Measurements from ENCODE around the gene CDYL.

CDYL gene

DNA sequence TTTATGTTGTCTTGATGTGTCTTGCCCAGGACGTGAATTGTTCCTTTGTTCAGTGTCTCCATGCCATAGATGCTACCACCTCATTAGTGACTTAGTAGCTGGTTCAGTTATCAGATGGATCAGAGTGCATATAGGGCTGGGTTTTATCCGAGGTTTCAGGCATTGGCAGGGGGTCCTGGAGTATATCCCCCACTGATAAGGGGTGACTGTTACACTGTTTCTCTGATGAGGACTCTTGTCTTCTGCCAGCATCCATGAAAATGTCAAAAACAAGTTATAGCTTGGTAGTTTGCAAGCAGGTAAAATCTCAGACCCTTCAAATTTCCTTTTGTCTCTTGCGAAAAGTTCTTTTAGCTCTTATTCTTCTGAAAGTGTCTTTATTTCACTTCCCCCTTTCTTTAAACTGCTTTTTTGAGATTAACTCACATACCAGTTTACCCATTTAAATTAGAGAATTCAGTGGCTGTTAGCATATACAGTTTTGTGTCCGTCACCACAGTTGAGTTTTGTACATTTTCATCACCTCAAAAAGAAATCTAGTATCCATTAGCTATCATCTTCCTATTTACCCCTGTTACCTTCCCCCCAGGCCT lies 109.2 kb downstream of the CDYL start:
- no peak for DNase-seq

DNA sequence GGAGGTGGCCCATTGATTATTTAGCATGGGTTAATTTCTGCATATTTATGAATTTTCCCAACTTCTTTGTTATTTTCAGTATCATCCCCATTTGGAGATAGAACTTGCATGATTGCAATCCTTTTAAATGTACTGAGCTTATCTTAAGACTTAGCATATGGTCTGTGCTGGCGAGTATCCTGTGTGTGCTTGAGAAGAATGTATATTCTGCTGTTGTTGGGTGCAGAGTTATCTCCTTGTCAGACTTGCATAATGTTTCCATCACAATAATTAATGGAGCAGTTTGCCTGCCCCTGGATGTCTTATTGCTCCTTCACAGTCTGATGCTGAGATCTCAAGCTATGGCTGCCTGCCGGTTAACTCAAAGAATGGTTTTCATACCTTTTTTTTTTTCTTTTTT lies 112.6 kb downstream of the CDYL start:
- DNase-seq: no peak

DNA sequence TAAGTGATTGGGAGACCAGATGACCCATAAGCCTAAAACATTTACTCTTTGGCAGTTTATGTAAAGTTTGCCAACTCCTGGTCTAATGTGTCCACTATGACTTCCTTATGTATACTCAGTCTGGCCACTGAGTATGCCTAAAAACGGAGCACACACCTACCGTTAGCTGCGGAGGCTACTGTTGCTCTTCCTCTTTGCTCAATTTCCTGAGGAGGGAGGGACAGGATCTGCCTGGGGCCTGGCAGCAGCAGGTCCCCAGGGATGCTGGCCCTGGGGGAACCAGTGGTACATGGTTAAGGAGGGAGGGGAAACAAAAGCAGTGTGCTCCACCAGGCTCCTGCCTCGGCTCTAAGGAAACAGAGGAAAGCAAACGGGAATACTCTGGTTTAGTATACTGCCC lies 113.5 kb downstream of the CDYL start:
- no peak for DNase-seq

DNA sequence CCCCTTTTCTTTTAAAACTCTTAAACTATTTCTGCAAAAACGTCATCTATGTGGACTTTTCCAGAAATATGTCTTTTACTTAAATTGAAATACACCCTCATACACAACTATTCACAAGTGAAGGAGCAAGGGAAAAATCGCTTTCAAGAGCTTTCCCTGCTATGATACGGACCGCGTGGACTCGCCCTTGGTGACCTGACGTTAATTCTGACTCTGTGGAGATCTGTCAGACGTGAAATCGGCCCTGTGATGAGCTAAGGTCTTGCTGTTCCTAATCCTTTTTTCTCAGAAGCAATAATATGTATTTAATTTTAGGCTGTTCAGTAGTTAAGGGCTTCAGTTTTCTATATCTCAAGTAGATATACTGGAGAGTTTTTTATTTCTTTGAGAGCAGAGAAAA lies 114.0 kb downstream of the CDYL start:
- no peak for DNase-seq

DNA sequence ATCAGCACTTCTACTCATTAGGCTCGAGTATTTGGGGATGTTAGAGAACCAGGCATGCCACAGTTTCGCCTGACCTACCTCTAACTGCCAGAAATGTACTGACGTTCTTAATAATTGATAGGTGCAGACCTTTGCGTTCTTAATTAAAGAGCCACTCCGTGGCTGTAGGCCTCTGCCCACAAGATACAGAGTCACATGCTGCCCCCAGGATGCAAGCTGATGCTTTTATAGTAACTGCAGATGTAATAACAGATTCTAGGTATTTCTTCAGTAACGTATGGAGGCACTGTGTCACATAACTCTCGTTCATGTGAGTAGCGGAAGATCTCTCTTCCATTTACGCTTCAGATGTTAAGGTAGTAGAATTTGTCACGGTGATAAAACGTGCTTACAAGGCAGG lies 114.4 kb downstream of the CDYL start:
- no peak for DNase-seq

DNA sequence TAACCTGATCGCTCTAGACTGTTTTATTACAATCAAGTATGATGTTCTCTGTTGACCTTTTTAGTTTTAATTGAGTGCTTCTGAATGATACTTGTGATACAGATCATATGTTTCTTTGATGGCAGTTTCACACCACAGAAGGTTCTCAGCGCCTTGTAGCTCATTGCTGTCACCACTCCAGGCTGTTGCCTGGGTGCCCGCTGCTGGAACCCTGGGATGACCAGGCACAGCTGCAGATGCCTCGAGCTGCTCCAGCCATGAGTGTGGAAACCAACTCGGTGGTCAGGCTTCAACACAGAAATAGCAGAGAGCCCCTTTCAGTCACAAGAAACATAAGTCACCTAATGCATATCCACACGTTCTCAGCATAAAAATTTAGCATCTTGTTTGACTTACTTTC lies 114.9 kb downstream of the CDYL start:
- DNase-seq: no peak

DNA sequence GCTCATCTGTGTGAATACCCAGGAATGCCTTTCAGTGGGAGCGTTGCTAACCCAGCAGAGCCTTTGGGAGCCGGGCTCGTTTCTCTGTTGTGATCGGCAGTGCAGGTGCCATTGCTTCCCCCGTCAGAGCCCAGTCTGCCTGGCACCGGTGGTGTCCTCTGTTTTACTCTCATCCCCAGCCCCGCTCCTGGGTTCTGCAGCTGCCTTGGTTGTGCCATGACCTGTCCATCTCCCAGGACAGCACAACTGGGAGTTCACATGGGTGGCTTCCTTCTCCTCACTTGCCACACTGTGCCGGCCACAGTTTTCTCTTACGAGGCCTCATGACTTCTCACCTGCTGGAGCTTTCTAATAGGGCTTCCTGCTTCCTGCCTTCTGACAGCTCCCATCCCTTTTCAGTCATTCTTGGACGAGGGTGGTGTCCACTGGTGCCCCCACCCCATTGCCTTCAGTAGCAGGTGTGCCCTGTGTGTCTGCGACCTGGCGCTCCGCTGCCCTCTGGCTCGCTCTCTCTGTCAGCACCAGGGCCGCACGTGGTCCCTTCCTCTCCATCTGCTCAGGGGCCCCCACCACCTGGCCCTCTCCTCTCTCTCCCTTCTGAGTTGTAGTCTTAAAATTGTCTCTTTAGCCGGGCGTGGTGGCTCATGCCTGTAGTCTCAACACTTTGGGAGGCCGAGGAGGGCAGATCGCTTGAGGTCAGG lies 116.7 kb downstream of the CDYL start:
- DNase-seq: no peak

DNA sequence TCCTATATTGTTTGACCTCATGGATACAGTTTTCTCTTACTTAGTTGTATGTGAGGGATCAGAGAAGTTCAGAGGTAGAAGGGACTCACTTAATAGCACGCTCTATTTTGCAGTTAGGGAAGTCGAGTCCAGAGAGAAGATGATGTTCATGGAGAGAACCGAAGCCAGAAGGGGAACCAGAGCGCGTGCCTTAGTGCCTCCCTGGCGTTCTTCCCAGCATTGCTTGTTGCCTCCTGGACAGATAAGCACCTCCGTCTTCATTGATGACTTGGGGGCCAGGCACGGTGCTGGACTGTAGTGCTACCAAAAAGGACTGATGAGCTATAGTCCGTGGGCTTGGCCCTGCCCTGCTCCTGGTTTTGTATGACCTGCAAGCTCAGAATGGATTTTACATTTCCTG lies 117.8 kb downstream of the CDYL start:
- DNase-seq: no peak

DNA sequence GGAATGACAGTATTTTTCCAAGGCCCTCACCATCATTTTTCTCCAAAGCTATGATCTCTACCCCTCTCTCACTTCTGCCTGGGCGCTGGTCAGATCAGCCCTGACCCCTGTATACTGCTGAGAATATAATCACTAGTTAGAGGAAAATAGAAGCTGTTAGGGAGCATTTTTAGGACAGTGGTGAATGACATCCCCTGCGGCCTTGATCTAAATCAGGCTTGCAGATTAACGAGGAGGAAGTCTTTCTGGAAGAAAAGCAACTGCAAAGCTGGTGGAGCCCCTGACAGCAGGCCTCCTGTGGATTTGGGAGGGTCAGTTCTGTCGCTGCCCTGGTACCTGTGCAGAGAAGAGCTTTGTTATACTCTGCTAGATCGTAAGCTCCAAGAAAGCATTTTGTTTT lies 119.8 kb downstream of the CDYL start:
- no peak for DNase-seq

DNA sequence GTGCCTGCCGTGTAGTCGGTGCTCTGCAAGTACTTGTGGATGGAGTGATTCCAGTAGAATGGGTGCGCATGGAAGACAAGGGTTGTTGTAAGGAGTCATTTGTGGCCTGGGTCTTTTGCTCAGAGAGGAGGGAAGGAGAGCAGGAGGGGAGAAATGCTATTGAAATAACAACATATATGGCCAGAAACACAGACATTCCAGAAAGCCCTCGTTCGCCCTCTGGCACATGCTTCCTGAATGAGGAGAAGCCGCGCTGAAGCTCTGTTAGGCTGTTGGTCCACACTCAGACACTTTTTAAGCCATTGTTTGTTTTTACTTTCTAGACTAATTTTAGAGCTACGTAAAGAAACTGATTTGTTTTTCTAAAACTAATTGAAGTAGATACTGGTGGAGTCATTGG lies 120.2 kb downstream of the CDYL start:
- no peak for DNase-seq

DNA sequence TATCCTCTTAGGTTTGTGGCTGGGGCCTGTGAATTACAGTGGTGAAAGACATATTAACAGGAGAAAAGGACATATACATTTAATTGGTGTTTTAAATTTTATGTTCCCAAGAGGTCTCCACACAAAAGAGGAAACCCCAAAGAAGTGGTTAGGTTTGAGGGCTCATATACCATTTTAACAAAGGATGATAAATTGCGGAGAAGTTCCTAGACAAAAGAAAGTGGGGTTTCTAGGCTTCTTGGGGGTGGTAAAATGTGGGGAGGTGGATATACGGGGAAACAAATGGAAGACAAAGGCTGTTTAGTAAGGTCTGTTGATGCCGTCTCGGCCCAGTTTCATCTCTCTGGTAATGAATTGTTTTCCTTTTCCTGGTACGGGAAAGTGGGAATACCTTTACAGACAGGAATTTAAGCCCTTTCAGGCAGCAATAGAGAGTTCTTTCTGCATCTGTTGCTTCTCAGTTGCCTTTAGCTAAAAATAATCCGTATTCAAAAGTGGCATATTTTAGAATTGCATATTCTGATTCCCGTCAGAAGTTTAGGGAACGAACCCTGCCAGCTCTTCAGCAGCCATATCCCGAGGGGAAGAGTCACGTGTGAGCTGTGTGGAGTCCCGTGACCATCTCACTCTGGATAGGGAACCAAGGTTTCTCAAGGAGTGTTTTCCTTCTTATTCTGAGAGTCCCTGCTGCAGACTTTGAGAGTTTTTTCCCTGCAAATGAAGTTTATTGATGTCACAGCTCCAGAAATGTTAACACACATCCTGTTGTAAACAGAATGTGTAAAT lies 123.2 kb downstream of the CDYL start:
- DNase-seq: no peak

DNA sequence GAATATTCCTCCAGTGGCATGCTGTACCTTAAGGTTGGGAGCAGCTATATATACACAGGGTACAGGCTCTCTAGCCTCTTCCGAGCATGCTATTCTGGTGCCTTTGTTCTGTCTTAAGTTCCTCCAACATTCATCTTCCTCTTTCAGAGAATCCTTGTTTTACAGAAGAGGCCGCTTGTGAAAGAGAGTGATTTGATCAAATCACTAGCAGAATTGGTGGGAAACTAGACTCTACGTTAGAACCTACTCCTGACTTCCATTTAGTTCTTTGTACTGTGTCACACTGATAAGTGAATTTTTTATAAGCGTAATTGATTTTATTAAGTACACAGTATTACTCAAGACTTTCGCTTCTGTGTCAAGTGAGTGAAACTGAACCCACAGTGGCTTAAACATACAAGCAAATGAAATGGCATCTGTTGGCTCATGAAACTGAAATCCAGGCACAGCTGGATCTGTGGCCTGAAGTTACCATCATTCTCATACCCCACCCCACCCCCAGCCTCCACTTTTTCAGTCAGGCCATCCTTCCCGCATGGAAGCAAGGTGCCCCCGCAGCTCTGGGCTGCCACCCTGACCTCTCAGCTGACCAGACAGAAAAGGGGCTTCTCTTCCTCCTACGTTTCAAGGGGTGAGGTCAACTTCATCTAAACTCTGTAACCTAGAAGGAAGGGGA lies 125.3 kb downstream of the CDYL start:
- peak; percentile 79 for DNase-seq

DNA sequence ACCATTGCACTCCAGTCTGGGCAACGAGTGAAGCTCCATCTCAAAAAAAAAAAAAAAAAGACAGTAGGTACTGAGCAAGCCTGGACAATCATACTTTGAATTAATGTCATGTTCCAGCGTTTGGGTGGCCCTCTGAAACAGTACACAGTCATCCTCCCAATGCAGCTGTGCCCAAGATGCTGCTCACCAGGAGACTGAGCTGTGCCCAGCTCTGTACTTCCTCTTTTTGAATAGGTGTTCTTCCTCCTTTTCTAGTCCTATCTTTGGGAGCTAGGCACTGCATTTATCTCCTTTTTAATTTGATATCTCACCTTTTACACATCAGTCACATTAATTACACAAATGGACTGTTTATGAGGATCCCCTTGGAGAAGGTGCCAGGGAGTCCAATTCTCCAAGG lies 126.2 kb downstream of the CDYL start:
- DNase-seq: no peak

DNA sequence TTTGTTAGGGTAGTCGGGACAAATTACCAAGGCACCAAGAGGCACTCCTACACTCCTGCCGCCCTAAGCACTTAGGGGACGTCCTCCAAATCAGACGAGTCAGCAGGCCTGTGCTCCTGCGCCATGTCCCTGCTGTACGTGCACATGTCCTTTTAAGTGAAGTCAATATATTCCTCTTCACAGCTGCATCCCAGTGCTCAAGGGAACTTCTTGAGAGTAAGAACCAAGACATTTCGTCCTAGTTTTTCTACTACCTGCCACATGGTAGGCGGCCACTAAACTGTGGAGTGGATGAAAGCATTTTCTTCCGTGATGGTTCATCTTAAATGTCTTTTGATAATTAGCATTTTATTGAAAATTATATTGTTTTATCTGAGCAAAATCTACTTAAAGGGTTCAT lies 126.9 kb downstream of the CDYL start:
- DNase-seq: no peak

DNA sequence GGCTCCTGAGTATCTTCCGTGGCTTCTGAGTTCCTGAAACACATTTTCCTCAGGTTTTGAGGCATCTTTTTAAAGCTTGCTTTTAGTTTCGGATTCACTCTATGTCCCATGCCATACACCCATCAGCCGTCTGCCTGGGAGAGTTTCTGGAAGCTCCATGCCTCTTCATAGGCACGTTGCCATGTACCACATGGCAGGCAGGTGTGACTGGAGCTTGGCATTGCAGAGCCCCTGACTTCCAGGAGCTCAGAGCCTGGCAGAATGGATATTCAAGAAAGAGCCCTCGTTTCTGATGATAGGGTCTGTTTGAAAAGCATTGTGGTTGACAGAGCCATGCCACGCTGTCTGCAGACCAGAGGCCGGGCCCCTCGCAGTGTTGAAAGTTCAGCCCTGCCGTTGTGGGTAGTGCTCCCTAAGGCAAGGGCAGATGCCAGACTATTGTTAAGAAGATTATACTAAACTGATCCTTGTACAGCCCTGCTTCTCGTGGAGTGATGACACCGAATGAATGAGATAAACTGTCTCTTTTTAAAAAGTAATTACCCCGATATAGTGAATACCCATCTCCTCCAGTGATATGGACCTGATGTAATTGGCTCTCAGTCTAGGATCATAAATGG lies 127.7 kb downstream of the CDYL start:
- peak; percentile 30 for DNase-seq

DNA sequence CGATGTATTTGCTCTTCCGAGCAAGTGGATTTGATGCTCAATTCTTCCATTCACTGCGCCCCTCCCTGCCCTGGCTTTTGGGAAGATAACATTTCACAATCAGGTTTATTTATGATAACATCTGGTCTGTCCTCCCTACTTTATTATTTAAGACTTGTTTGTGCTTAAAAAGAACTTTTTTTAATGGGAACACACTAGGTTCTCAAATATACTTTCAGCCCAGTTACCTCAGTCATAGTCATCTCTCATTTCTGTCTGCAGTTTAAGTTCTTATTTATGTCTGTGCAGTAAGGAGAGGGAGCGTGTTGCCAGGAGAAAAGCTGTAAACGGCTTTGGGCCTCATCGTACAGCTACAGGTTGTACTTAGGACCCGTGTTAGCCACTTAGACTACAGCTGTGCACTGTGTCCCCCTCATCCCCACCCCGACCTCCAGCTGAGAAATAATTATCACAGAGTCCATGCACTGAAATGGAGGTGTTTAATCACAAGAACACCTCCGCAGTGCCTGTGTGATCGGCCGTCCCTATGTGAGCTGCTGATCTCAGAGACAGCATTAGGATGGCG lies 128.3 kb downstream of the CDYL start:
- no peak for DNase-seq

DNA sequence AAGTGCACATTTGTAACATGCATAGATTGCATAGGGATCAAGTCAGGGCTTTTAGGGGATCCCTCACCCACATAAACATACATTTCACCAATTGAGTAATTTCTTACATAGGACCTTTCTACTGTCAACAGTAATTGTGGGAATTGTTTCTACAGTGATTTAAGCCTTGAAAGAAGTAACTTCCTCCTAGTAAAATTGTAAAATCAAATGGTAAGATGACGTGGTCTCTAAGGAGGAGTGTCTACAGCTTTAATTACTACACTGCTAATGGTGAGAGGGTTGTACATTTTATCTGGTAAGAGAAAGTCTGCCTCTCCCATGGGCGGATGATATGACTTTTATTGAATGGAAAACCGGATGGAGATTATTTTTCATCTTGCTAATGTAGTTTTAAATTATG lies 129.6 kb downstream of the CDYL start:
- DNase-seq: peak; percentile 84

DNA sequence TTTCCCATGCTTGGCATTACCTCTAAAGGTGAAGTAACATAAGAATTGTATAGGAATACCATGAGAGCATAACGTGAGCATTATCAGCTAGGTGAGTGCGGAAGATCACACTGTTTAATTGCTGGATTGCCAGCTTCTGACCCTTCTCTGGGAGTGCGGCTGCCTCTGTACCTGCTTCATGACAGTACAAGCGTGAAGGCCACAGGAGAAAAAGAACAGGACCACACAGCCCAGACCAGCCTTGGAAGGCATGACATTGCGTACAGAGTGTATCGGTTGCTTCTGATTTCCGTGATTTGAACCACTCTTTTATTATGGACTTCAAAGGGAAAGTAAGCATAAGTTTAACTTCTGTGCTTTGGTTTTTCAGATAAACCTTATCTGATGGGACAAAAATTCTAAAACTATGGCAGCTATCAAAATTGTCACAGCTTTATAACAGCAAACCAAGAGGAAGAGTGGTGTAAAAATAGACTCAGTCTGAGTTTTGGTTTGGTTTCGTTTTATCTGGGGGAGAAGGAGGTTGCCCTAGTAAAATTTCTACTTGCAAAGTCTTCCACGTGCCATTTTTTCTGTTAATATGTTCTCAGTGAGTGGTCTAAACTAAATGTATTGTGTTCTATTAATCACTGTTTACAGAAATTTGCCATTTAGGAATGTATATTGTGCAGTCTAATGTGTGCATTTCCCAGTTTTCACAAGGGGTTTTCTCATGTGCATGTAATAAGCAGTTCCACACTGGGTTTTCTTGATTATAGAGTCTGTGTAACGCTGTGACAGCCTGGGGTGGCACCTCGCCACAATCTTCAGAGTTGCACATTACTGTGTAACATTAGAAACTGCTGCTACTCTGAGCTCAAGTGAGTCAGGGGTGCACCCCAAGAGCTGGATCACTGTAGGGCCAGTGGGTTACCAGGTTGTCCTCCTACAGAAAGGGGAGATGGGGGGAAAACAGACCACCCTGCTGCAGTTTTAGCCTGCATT lies 130.4 kb downstream of the CDYL start:
- DNase-seq: peak; percentile 77

DNA sequence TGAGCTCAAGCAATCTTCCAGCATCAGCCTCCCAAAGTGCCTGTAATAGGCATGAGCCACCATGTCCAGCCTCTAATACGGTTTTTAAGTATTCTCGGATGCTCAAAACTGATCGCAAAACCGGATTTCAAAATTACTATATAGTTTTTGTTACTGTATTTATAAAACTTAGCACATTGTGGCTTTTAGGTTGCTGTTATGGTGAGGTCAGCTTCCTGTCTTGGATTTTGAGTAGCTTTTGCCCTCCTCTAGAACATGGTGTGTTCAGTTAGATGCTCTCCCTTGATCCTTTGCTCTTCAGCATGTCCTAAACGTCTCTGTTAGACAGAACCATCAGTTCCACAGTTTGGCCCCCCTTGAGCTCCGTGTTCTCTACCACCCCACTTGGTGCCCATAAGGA lies 131.4 kb downstream of the CDYL start:
- DNase-seq: no peak

DNA sequence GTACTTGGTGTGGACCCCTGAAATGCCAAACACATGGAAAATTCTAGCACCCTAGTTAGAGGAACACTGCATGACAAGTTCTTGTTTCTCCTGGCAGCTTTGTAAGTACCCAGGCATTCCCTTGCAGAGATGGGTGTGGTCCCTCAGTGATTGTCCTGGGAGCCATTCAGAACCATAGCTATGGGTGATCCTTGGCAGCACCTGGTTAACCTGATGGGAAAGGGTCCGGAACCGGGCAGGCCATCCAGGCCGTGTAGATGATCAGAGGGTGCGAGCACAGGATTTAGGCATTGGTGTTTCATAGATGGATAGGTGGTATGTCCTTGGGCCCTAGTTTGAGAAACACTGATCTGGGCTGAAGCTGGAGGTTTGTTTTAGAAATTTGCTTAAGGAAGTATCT lies 131.9 kb downstream of the CDYL start:
- DNase-seq: no peak

DNA sequence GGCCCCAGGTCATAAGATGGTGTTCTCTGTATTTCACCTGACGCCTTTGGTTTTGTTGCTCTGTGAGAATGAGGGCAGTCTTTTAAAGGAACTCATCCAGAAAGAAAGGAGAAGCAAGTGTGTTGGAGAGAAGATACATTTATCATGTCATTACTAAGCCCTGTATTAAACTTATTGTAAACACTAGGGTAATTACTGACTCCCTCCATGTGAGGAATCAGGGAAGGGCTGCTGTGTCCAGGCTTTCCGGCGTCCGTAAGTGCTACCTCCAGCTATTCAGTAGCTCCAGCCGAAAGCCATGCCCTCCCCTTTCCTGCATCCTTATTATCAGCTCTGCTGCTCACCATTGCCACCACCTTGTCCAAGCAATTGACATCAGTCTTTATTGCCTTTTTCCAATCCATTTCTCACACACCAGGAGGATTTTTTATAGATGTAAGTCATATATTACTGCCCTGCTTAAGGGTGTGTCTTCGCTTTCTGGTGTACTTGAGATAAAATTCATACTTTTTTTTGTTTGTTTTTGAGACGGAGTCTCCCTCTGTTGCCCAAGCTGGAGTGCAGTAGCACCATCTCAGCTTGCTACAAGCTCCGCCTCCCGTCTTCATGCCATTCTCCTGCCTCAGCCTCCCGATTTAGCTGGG lies 133.0 kb downstream of the CDYL start:
- DNase-seq: no peak
